ENCODE results near the gene ATOX1. TPM values are rescaled to one million over a fixed set of nuclear protein-coding genes. Genes with fewer than 3 reads are reported as not detected.

The ATOX1 gene
- total and polyA plus RNA-seq, 2 of the 13 experiments (the other 11 are each of a cell fraction or from before 2014, with no cell fraction given): 62.4 to 124 TPM

GRCh38 chr5:151780348-151780747, 21.9 kb upstream of the ATOX1 start (continued):
- TF ChIP-seq DRAP1 (CRISPR knock-in tag; IDR thresholded peaks at IDR 0.05) (no peak), SALL1 (CRISPR knock-in tag; IDR thresholded peaks at IDR 0.05) (no peak), SOX13 (IDR thresholded peaks at IDR 0.05) (no peak), SOX13 (CRISPR knock-in tag; conservative IDR thresholded peaks at IDR 0.05 in 1 of 2, IDR thresholded peaks at IDR 0.05 in 1 of 2) (no peak), NFYC (CRISPR knock-in tag; IDR thresholded peaks at IDR 0.05) (no peak)

- Histone ChIP-seq H3K36me3 (replicated peaks in 1 of 2; ENCODE audit: control insufficient read depth in 1 of 2, insufficient read depth in 2 of 2, low read length in 2 of 2) (peaks cover 2 to 9% of the 10 kb centered on the region in 2 experiments; a peak in 4 of 5 replicates), H4K20me1 (ENCODE audit: insufficient read depth, low read length) (peaks cover 98% of the 10 kb centered on the region), H2AFZ (ENCODE audit: low read length) (no peak overlapping the region), H3K4me1 (ENCODE audit: insufficient read depth, low read length) (peaks cover 97% of the 10 kb centered on the region), H3K79me2 (ENCODE audit: insufficient read depth, low read length) (peaks cover 100% of the 10 kb centered on the region), H3K9me3 (ENCODE audit: low read length) (no peaks in the 10 kb centered on the region), H3K9ac (ENCODE audit: insufficient read depth, low read depth, low read length) (no peak overlapping the region), H3K27me3 (ENCODE audit: control insufficient read depth in 1 of 2, insufficient read depth in 2 of 2, low read length in 2 of 2) (no peaks in the 10 kb centered on the region), H3K4me2 (ENCODE audit: low read depth, low read length) (0 out of 2 replicates have a peak overlapping the region, but pooled peaks have one; percentile 21), H3K4me3 (replicated peaks in 1 of 3; ENCODE audit: insufficient read depth in 1 of 3, low read depth in 2 of 3, low read length in 3 of 3) (no peak overlapping the region), H3K27ac (ENCODE audit: extremely low read length, insufficient read depth, low read length) (no peak overlapping the region)
- BruUV-seq (replicated peaks): no TSS peak
- no peak for TF ChIP-seq ZNF274 (CRISPR knock-in tag; IDR thresholded peaks at IDR 0.05)
- no peak for TF ChIP-seq TFDP2 (CRISPR knock-in tag; IDR thresholded peaks at IDR 0.05)
- TF ChIP-seq RBFOX2 (IDR thresholded peaks at IDR 0.05; ENCODE audit: low read depth, low read length): 0 out of 2 replicates have a peak, but pooled peaks have one; percentile 20
- TF ChIP-seq GPBP1L1 (CRISPR knock-in tag; IDR thresholded peaks at IDR 0.05): no peak
- TF ChIP-seq RFXAP (CRISPR knock-in tag; IDR thresholded peaks at IDR 0.05; ENCODE audit: borderline replicate concordance): no peak
- TF ChIP-seq ATF1 (CRISPR knock-in tag; IDR thresholded peaks at IDR 0.05): no peak
- TF ChIP-seq ZNF180 (CRISPR knock-in tag; IDR thresholded peaks at IDR 0.05; ENCODE audit: borderline replicate concordance, low read depth): no peak
- ATAC-seq (no peak), FAIRE-seq (no peak), DNase-seq (ENCODE audit: low spot score) (no peak)
- intact Hi-C loops (cut with micrococcal nuclease; ENCODE audit: unreplicated experiment) (no loop called here), in situ Hi-C loops (cut with HindIII; ENCODE audit: extremely low pct_ligation_motif_present, low pct_unique_long_range_greater_than_20kb) (no loop called here)
- CTCF ChIA-PET (ENCODE audit: low intra/inter-chr PET ratio, low total read pairs): no interaction called here
- 91% methylated on average over 3 of the region's 3 CpGs for WGBS (ENCODE audit: low lambda C conversion rate)
- POLR2A ChIA-PET: interaction anchor here (4.8 kb wide), 1 partner anchor 8 kb away, joined by 31 read pairs; the partner anchor contains the start of gene G3BP1
Measured at GRCh38 chr5:151779531-151780125, 21.2 kb upstream of the ATOX1 start.

All from HepG2 (cell line).